ENCODE data around the gene RCN2. TPM values are rescaled to one million over a fixed set of nuclear protein-coding genes. Genes with fewer than 3 reads are reported as not detected.
A peak's percentile ranks its signal among the peaks of the same experiment; 100 is the strongest.

Gene RCN2
- total and polyA plus RNA-seq, 2 of the 13 experiments (the other 11 are each of a cell fraction or from before 2014, with no cell fraction given) = 84.4 to 89.0 TPM

DNA sequence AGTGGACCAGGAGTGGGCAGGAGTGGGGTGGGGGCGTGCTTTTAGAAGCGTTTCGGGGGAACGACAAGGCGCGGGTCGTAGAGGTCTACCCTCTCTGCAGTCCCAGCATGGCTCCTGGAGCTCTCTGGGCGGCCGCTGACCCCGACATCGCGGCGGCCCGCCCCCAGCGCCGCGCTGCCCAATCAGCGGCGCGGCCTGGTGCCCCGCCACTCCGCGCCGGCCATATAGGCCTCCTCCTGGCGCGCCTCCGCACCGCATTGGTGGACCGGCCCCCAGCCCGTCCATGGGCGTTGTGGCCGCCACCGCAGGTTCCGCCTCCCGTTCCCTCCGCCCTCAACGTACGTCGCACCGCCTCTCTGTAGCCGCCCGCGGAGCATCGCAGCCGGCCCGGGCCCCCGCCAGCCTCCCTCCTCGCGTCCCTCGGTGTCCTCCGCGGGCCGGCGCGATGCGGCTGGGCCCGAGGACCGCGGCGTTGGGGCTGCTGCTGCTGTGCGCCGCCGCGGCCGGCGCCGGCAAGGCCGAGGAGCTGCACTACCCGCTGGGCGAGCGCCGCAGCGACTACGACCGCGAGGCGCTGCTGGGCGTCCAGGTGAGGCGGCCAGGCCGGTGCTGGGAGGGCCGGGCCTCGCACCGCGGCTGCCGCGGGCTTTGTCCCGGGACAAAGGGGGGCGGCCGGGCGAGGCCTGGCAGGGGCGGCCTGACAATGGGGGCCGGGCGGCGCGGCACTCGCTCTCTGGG, at the start of gene RCN2 (continued):
- TF ChIP-seq, protein P1, sequence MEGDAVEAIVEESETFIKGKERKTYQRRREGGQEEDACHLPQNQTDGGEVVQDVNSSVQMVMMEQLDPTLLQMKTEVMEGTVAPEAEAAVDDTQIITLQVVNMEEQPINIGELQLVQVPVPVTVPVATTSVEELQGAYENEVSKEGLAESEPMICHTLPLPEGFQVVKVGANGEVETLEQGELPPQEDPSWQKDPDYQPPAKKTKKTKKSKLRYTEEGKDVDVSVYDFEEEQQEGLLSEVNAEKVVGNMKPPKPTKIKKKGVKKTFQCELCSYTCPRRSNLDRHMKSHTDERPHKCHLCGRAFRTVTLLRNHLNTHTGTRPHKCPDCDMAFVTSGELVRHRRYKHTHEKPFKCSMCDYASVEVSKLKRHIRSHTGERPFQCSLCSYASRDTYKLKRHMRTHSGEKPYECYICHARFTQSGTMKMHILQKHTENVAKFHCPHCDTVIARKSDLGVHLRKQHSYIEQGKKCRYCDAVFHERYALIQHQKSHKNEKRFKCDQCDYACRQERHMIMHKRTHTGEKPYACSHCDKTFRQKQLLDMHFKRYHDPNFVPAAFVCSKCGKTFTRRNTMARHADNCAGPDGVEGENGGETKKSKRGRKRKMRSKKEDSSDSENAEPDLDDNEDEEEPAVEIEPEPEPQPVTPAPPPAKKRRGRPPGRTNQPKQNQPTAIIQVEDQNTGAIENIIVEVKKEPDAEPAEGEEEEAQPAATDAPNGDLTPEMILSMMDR (CRISPR knock-in tag; IDR thresholded peaks at IDR 0.05) = no peak
- TF ChIP-seq MEIS2 (CRISPR knock-in tag; IDR thresholded peaks at IDR 0.05) (peak; percentile 70), GFI1 (CRISPR knock-in tag; IDR thresholded peaks at IDR 0.05; ENCODE audit: borderline replicate concordance) (no peak; the same call in 1 of the 2 replicates), SP1 (IDR thresholded peaks at IDR 0.05) (no peak), SP1 (CRISPR knock-in tag; IDR thresholded peaks at IDR 0.05) (peak; percentile 81), CREB1 (IDR thresholded peaks at IDR 0.05) (peak; percentile 39; the same call in 1 of the 2 replicates), CREB1 (CRISPR knock-in tag; IDR thresholded peaks at IDR 0.05) (no peak), ZBTB7B (CRISPR knock-in tag; IDR thresholded peaks at IDR 0.05) (peak; percentile 14; the same call in 1 of the 2 replicates), TOE1 (CRISPR knock-in tag; IDR thresholded peaks at IDR 0.05) (no peak), TBL1XR1 (IDR thresholded peaks at IDR 0.05; ENCODE audit: borderline replicate concordance, low read length, partially characterized antibody) (no peak), HNRNPK (IDR thresholded peaks at IDR 0.05; ENCODE audit: low read depth, low read length, poor library complexity, severe bottlenecking) (peak; percentile 53), CC2D1A (CRISPR knock-in tag; IDR thresholded peaks at IDR 0.05) (no peak), ELF4 (CRISPR knock-in tag; IDR thresholded peaks at IDR 0.05; ENCODE audit: borderline replicate concordance) (no peak), WIZ (CRISPR knock-in tag; IDR thresholded peaks at IDR 0.05) (peak; percentile 36; the same call in 1 of the 2 replicates), FOXK1 (CRISPR knock-in tag; IDR thresholded peaks at IDR 0.05; ENCODE audit: borderline replicate concordance, low read depth) (no peak), ZNF24 (IDR thresholded peaks at IDR 0.05) (no peak), NKX3-1 (CRISPR knock-in tag; IDR thresholded peaks at IDR 0.05) (no peak), BHLHE40 (IDR thresholded peaks at IDR 0.05; ENCODE audit: low read length) (no peak), KAT2B (IDR thresholded peaks at IDR 0.05; ENCODE audit: borderline replicate concordance, low read depth, low read length) (no peak), ZNF674 (CRISPR knock-in tag; IDR thresholded peaks at IDR 0.05; ENCODE audit: low read depth) (peak; percentile 85; the same call in 1 of the 2 replicates), RXRA (CRISPR knock-in tag; IDR thresholded peaks at IDR 0.05) (0 out of 2 replicates have a peak, but pooled peaks have one; percentile 29), ZHX1 (CRISPR knock-in tag; IDR thresholded peaks at IDR 0.05; ENCODE audit: low read depth) (peak; percentile 61; the same call in 1 of the 2 replicates)
- TF ChIP-seq, protein P2, sequence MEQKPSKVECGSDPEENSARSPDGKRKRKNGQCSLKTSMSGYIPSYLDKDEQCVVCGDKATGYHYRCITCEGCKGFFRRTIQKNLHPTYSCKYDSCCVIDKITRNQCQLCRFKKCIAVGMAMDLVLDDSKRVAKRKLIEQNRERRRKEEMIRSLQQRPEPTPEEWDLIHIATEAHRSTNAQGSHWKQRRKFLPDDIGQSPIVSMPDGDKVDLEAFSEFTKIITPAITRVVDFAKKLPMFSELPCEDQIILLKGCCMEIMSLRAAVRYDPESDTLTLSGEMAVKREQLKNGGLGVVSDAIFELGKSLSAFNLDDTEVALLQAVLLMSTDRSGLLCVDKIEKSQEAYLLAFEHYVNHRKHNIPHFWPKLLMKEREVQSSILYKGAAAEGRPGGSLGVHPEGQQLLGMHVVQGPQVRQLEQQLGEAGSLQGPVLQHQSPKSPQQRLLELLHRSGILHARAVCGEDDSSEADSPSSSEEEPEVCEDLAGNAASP (CRISPR knock-in tag; IDR thresholded peaks at IDR 0.05; ENCODE audit: borderline replicate concordance) = no peak
- TF ChIP-seq, protein P3, sequence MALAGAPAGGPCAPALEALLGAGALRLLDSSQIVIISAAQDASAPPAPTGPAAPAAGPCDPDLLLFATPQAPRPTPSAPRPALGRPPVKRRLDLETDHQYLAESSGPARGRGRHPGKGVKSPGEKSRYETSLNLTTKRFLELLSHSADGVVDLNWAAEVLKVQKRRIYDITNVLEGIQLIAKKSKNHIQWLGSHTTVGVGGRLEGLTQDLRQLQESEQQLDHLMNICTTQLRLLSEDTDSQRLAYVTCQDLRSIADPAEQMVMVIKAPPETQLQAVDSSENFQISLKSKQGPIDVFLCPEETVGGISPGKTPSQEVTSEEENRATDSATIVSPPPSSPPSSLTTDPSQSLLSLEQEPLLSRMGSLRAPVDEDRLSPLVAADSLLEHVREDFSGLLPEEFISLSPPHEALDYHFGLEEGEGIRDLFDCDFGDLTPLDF (CRISPR knock-in tag; IDR thresholded peaks at IDR 0.05) = peak; percentile 61; the same call in 1 of the 2 replicates
